Chondrocyte (in vitro differentiated cells): ENCODE results near the gene OLFML3. TPM values are rescaled to one million over a fixed set of nuclear protein-coding genes. Genes with fewer than 3 reads are reported as not detected.
"Not testable (repeated sequence)": the region's sequence is repeated elsewhere in the genome, so short reads cannot be mapped to it uniquely, and the experiment has no call there.

Source experiments
- DNase-seq: peaks from one replicate; pipeline ENCODE4 v3.0.0; 2021; ENCODE audit warnings: mixed read lengths, low spot score
- H3K27ac Mint-ChIP-seq: one replicate; pipeline ENCODE4 v1.8.0; 2021; ENCODE audit warnings: mild to moderate bottlenecking, moderate library complexity, mixed read lengths; ENCODE audit not compliant: unreplicated experiment
- H3K27me3 Mint-ChIP-seq: 2 replicates; pipeline ENCODE4 v1.8.0; 2021; ENCODE audit warnings: low read depth, mixed read lengths
- H3K36me3 Mint-ChIP-seq: 2 replicates; pipeline ENCODE4 v1.8.0; 2021; ENCODE audit warnings: low read depth, mixed read lengths
- H3K4me1 Mint-ChIP-seq: 2 replicates; pipeline ENCODE4 v1.8.0; 2021; ENCODE audit warnings: low read depth, mild to moderate bottlenecking, mixed read lengths
- H3K4me3 Mint-ChIP-seq: one replicate; pipeline ENCODE4 v1.8.0; 2021; ENCODE audit warnings: mild to moderate bottlenecking, moderate library complexity, mixed read lengths; ENCODE audit not compliant: unreplicated experiment
- H3K9me3 Mint-ChIP-seq: 2 replicates; pipeline ENCODE4 v1.8.0; 2021; ENCODE audit warnings: low read depth, mixed read lengths
- total RNA-seq: library from RNA; stranded (reverse); gene quantifications from 3 replicates; pipeline ENCODE4 v1.2.1, GENCODE V29; 2021
- TF ChIP-seq, protein P1 (sequence below): fragments of 200-600 bp; sonication (generic); IDR thresholded peaks from 2 replicates; pipeline ENCODE4 v1.5.0; 2021; ENCODE audit warnings: antibody characterized with exemption, mild to moderate bottlenecking, moderate library complexity

The OLFML3 gene
- total RNA-seq, 1 donor from 2014 or later: 33.1 TPM

DNA sequence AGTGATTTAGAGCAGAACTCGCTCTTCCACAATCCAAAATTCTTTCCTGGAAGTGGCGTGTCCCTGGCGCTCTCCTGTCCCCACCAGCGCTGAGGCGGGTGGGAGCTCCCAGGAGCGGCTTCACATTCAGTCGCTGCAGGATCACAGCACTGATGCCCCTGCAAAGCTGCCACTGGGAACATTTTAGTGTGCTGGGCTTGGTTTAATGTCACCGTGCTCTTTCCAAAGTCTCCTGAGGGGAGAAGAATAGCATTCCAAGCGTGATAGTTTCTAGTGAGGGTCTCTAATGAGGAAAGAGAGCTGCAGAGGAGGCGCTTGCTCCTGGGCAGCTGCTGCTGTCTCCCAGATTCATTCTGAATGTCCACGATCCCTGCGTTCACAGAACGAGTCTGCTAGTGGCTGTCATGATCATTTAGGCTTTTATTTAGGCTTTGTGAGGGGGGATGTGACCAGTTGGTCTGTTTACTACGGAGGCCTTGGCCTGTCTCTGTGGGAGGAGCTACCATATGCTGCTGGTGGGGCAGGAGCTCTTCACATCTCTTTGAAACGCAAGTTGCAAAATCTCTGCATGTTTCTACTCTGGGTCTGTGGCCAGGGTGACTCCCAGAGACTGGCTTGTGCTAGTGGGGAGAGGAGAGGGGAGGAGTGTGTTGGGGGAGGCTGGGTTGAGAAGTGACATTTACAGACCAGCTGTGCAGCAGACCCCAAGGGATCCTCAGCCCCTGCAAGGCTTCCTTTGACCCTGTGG lies 23.4 kb downstream of the OLFML3 start:
- Mint-ChIP-seq H3K4me1 (peaks cover 13% of the 10 kb centered on the region), H3K27me3 (no peaks in the 10 kb centered on the region), H3K4me3 (no peak overlapping the region), H3K9me3 (no peaks in the 10 kb centered on the region), H3K27ac (no peak overlapping the region), H3K36me3 (no peaks in the 10 kb centered on the region)
- no peak for DNase-seq
- TF ChIP-seq, protein P1, sequence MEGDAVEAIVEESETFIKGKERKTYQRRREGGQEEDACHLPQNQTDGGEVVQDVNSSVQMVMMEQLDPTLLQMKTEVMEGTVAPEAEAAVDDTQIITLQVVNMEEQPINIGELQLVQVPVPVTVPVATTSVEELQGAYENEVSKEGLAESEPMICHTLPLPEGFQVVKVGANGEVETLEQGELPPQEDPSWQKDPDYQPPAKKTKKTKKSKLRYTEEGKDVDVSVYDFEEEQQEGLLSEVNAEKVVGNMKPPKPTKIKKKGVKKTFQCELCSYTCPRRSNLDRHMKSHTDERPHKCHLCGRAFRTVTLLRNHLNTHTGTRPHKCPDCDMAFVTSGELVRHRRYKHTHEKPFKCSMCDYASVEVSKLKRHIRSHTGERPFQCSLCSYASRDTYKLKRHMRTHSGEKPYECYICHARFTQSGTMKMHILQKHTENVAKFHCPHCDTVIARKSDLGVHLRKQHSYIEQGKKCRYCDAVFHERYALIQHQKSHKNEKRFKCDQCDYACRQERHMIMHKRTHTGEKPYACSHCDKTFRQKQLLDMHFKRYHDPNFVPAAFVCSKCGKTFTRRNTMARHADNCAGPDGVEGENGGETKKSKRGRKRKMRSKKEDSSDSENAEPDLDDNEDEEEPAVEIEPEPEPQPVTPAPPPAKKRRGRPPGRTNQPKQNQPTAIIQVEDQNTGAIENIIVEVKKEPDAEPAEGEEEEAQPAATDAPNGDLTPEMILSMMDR: no peak

DNA sequence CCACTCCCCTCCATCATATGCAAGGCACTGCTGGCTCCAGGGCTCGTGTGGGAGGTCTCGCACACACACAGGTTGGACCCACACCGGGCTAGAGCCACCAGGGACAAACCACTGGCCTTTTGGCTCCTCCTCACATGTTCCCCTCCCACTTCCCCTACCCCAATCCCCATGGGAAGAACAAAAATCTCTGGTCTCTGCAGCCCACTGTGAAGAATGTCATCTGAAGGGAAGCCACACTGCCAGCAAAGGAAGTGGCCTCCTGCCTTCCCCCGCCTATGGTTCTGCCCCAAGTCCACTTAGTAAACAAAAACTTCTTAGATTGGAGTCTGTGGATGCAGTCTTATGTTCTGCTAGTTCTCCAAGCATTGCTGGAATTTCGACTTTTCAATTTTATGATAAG lies 24.2 kb downstream of the OLFML3 start:
- Mint-ChIP-seq H3K36me3 (no peaks in the 10 kb centered on the region), H3K4me1 (peaks cover 10% of the 10 kb centered on the region), H3K27ac (no peak overlapping the region), H3K9me3 (no peaks in the 10 kb centered on the region), H3K4me3 (no peak overlapping the region), H3K27me3 (no peaks in the 10 kb centered on the region)
- TF ChIP-seq, protein P1: no peak
- DNase-seq: no peak

GRCh38 chr1:114006825-114007224 lies 27.6 kb downstream of the OLFML3 start:
- not testable (repeated sequence) for H3K27me3 Mint-ChIP-seq, H3K9me3 Mint-ChIP-seq, DNase-seq, H3K27ac Mint-ChIP-seq, H3K36me3 Mint-ChIP-seq, H3K4me3 Mint-ChIP-seq
- H3K4me1 Mint-ChIP-seq: peaks cover 11% of the 10 kb centered on the region

- Mint-ChIP-seq H3K36me3 (no peaks in the 10 kb centered on the region), H3K27me3 (no peaks in the 10 kb centered on the region), H3K9me3 (no peaks in the 10 kb centered on the region), H3K4me3 (no peak overlapping the region), H3K4me1 (peaks cover 5% of the 10 kb centered on the region), H3K27ac (no peak overlapping the region)
- no peak for DNase-seq
- TF ChIP-seq, protein P1: no peak
Observed at GRCh38 chr1:114008480-114008941, 29.2 kb downstream of the OLFML3 start.

DNA sequence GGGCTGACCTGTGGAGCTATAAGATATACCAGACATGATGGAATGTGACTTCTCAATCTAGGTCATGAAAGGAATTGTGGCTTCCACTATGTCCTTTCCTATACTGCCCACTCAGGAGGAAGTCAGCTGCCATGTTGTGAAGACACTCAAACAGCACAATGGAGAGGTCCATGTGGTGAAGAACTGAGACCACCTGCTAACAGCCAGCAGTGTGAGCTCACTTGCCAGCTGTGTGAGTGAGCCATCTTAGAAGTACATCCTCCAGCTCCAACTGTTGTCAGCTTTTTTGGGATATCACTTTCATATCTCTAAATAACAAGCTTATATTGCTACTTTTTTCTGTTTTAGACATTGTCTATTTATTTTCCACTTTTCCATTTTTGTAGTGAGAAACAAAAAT lies 29.7 kb downstream of the OLFML3 start:
- TF ChIP-seq, protein P1: no peak
- H3K9me3 Mint-ChIP-seq: no peaks in the 10 kb centered on the region
- no peak overlapping the region for H3K27ac Mint-ChIP-seq
- no peaks in the 10 kb centered on the region for H3K36me3 Mint-ChIP-seq
- no peak for DNase-seq
- H3K4me3 Mint-ChIP-seq: no peak overlapping the region
- H3K27me3 Mint-ChIP-seq: no peaks in the 10 kb centered on the region
- H3K4me1 Mint-ChIP-seq: peaks cover 3% of the 10 kb centered on the region

- TF ChIP-seq, protein P1: no peak
Observed at GRCh38 chr1:114009393-114009792, 30.1 kb downstream of the OLFML3 start.

More at GRCh38 chr1:114009393-114009792, 30.1 kb downstream of the OLFML3 start:
- H3K36me3 Mint-ChIP-seq: no peaks in the 10 kb centered on the region
- no peaks in the 10 kb centered on the region for H3K27me3 Mint-ChIP-seq
- DNase-seq: no peak
- no peak overlapping the region for H3K27ac Mint-ChIP-seq
- H3K4me3 Mint-ChIP-seq: no peak overlapping the region
- no peaks in the 10 kb centered on the region for H3K9me3 Mint-ChIP-seq
- H3K4me1 Mint-ChIP-seq: peaks cover 3% of the 10 kb centered on the region
